IPS-15b (cell line): Measurements from ENCODE around the gene GCN1.
"Not testable (repeated sequence)": the region's sequence is repeated elsewhere in the genome, so short reads cannot be mapped to it uniquely, and the experiment has no call there.

Experiments
- H3K27me3 ChIP-seq: one replicate; pipeline ENCODE4 v1.6.1; 2013; ENCODE audit warnings: low read length; ENCODE audit not compliant: control insufficient read depth, insufficient read depth
- H3K36me3 ChIP-seq: one replicate; pipeline ENCODE4 v1.6.1; 2013; ENCODE audit warnings: low read length; ENCODE audit not compliant: control insufficient read depth, insufficient read depth
- H3K4me1 ChIP-seq: one replicate; pipeline ENCODE4 v1.6.1; 2013; ENCODE audit warnings: mild to moderate bottlenecking, low read length; ENCODE audit not compliant: control insufficient read depth, insufficient read depth
- H3K4me3 ChIP-seq: one replicate; pipeline ENCODE4 v1.5.1; 2013; ENCODE audit warnings: low read depth, low read length
- H3K9ac ChIP-seq: one replicate; pipeline ENCODE4 v1.6.1; 2013; ENCODE audit warnings: low read depth, mild to moderate bottlenecking, low read length
- H3K9me3 ChIP-seq: one replicate; pipeline ENCODE4 v1.6.1; 2013; ENCODE audit warnings: mild to moderate bottlenecking, low read length; ENCODE audit not compliant: control insufficient read depth, insufficient read depth

Gene GCN1

DNA sequence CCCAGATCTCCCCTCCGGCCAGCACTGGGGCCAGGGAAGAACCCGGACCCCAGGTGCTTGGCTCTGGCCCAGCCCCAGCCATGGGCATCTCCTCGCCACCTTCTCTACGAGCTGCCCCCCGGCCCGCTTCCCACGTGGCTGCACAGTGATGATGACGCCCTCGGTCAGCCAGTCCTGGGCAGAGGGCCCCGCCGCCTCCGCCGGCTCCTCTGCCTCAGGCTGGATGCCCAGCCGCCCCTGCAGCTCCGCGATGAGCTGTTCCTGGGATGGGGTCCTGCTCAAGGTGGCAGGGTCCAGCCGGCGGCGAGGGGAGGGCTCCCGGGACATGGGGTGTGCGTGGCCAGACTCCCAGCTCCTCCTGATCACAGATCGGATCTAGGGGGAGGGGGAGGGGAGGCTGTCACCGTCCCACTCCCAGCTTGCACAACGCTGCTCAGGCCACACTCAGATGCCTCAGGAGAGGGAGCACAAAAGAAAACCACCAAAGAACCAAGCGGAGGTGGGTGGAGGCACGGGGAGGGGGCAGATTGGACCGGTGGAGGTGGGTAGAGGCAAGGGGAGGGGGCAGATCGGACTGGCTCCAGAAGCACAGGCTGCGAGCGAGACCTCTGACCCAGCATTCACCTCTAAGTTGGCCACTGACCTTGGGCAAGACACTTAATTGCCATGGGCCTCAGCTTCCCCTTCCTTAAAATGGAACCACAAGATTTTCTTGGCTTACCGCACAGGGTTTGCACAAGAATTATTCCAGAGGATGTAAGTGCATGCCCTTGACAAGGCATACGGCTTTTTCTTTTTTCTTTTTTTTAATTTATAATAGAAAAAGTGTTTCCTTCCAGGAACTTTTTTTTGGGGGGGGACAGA, 22.5 kb upstream of the GCN1 start:
- Histone ChIP-seq H3K4me1 (no peaks in the 10 kb centered on the region), H3K9ac (no peak overlapping the region), H3K4me3 (no peak overlapping the region), H3K27me3 (no peaks in the 10 kb centered on the region), H3K9me3 (no peaks in the 10 kb centered on the region), H3K36me3 (peaks cover 64% of the 10 kb centered on the region)

DNA sequence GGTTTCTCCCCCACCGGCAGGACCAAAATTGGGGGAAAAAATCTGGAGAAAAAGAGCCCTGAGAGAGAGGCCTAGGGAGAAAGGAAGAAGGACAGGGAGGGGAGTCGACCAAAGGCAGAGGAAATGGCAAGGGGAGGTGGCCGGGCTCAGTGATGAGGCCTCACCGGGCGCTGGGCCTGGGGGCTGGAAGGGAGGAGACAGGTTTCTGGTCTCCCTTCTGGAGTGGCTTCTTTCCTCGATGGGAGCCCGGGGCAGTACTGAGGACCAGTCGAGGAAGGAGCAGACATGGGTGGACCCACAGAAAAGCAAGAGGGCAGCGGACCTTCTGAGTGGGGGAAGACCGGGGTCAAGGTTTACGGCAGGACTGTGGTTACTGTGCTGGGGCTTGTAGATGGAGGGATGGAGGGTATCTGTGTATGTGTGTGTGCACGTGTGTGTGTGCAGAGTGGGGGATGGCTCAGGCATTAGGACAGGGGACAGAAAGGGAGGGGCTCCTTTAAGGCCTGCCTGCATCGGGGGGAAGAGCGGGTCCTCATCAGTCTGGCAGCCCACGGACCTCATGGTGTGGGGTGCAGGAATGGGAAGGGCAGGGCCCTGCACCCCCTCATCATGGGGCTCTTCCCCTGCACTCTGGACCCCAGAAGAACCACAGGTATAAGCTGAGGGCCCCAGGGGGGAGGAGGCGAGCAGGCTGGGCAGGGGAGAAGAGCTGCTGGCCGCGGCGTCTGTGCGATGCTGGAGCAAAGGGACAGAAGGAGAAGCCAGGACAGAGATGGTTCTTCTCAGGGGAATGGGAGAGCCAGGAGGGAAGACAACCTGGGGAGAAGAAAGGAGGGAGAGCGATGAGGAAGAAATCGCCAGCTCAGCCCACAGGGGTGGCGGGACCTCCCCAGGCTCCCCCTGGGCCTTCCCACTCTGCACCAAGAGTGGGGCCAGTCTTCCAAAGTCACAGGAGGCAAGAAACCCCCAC, 21.5 kb upstream of the GCN1 start:
- Histone ChIP-seq H3K4me3 (no peak overlapping the region), H3K27me3 (no peaks in the 10 kb centered on the region), H3K36me3 (peaks cover 62% of the 10 kb centered on the region), H3K9me3 (no peaks in the 10 kb centered on the region), H3K9ac (no peak overlapping the region), H3K4me1 (no peaks in the 10 kb centered on the region)

DNA sequence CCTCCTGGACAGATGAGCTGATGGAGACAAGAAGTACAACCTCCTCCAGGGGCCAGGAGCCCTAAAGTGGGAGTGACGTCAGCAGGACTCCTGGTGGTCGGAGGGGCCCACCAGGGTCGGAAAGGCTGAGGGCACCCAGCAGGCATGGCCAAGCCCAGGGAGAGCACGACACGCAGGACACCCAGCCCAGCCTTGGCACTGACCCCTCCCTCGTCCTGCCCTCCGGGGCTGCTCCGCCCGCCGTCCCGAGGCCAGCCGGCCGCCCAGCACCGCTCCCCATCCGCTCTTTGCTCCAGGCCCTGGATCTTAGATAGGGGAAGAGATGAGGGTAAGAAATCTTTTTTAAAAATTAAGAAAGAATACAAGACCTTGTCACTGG, 20.8 kb upstream of the GCN1 start:
- Histone ChIP-seq H3K4me3 (no peak overlapping the region), H3K4me1 (no peaks in the 10 kb centered on the region), H3K9me3 (no peaks in the 10 kb centered on the region), H3K9ac (no peak overlapping the region), H3K27me3 (no peaks in the 10 kb centered on the region), H3K36me3 (peaks cover 63% of the 10 kb centered on the region)

DNA sequence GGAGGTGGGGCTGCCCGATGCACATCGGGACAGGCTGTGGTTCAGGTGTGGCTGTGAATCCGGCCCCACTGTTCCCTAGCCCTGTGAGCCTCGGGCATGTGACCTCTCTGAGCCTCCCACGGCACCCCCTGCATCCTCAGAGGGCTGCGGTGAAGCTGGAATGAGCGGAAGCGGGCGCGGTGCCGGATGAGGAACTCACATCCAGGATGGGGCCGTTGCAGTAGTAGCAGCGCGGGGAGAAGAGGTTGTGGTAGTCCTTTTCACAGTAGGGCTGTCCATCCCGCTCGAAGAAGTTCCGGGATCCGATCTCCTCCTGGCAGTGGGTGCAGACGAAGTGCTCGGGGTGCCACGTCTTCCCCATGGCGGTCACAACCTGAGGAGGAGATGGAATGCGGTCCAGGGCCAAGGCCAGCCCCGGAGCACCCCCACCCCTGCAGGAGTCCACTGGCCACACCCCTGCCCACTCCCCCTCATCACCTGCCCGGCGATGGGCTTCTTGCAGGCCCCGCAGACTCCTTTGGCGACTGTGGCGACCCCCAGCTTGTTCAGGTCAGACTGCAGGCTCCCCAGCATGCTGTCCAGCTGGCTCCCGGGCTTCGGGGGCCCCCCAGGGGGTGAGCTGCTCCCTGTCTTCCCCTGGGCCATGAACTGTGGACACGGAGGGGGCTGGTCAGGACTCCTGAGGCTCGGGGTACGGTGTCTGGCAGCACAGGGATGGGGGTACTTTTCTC, 20.3 kb upstream of the GCN1 start:
- no peaks in the 10 kb centered on the region for H3K27me3 ChIP-seq
- H3K9ac ChIP-seq = no peak overlapping the region
- H3K4me1 ChIP-seq = no peaks in the 10 kb centered on the region
- H3K4me3 ChIP-seq = no peak overlapping the region
- no peaks in the 10 kb centered on the region for H3K9me3 ChIP-seq
- peaks cover 62% of the 10 kb centered on the region for H3K36me3 ChIP-seq

DNA sequence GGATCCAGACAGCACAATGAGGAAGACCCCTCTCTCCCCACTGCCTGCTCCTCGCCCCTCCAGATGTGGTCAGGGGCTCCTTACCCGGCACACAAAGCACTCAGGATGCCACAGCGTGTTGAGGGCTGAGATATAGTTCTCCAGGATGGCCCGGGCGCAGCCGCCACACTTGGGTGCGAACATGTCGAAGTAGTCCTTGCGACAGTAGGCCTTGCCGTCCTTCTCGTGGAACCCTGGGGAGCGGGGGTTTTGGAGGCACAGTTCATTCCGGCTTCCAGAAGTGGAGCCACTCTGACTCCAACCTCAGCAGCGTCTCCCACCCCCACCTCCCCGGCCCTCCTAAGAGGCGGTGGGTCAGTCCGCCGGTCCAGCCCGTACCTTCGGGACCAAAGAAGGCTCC, 19.2 kb upstream of the GCN1 start:
- H3K27me3 ChIP-seq = no peaks in the 10 kb centered on the region
- no peak overlapping the region for H3K9ac ChIP-seq
- peaks cover 54% of the 10 kb centered on the region for H3K36me3 ChIP-seq
- no peaks in the 10 kb centered on the region for H3K4me1 ChIP-seq
- H3K9me3 ChIP-seq = no peaks in the 10 kb centered on the region
- H3K4me3 ChIP-seq = no peak overlapping the region

DNA sequence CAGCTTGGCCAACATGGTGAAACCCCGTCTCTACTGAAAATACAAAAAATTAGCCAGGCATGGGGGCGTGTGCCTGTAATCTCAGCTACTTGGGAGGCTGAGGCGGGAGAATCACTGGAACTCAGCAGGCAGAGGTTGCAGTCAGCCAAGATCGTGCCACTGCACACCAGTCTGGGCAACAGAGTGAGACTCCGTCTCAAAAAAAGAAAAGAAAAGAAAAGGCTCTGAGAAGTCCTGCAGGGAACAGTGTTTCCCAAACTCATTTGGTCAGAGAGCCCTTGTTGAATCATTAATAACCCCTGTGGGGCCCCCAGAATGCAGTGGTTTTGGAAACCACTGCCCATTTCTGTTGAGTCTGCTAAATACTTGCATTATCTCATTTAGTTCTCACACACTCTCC, 18.7 kb upstream of the GCN1 start:
- not testable (repeated sequence) for H3K4me3 ChIP-seq, H3K9me3 ChIP-seq, H3K27me3 ChIP-seq, H3K4me1 ChIP-seq, H3K9ac ChIP-seq
- H3K36me3 ChIP-seq = peaks cover 54% of the 10 kb centered on the region

DNA sequence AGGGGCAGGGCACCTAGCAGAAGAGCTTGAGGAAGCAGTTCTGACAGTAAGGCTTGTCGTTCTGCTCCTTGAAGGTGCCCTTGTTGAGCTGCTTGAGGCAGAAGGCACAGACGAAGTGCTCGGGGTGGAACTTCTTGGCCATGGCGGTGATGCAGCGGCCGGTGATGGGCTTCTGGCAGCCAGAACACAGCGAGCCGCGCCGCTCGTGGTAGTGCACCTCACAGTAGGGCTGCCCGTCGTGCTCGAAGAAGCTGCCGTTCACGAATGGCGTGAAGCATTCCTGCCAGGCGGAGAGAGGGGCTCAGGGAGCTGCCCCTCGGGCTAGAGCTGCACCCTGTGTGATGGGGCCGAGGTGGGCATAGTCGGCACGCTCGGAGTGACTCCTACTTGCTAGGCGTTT, 17.8 kb upstream of the GCN1 start:
- Histone ChIP-seq H3K36me3 (peaks cover 54% of the 10 kb centered on the region), H3K9ac (no peak overlapping the region), H3K27me3 (no peaks in the 10 kb centered on the region), H3K4me1 (no peaks in the 10 kb centered on the region), H3K4me3 (no peak overlapping the region), H3K9me3 (no peaks in the 10 kb centered on the region)

DNA sequence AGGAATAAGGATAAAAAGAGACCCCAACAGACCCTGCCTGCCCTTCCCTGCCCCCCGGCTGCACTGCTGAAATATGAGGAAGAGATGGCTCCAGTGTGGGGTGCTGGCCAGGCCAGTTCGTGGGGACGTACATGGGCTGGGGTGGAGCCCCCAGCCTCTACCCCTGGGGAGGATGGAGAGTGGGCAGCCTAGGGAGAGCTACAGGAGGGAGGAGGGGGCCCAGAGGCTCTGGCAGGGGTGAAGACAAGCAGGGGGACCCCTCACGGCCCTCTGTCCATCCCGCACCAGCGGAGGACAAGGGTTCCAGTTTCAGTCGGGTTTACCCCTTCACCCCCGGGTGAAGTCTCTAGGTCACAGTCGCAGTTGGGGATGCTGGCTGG, 17.4 kb upstream of the GCN1 start:
- H3K4me3 ChIP-seq = no peak overlapping the region
- no peak overlapping the region for H3K9ac ChIP-seq
- H3K36me3 ChIP-seq = peaks cover 50% of the 10 kb centered on the region
- no peaks in the 10 kb centered on the region for H3K27me3 ChIP-seq
- no peaks in the 10 kb centered on the region for H3K9me3 ChIP-seq
- no peaks in the 10 kb centered on the region for H3K4me1 ChIP-seq

DNA sequence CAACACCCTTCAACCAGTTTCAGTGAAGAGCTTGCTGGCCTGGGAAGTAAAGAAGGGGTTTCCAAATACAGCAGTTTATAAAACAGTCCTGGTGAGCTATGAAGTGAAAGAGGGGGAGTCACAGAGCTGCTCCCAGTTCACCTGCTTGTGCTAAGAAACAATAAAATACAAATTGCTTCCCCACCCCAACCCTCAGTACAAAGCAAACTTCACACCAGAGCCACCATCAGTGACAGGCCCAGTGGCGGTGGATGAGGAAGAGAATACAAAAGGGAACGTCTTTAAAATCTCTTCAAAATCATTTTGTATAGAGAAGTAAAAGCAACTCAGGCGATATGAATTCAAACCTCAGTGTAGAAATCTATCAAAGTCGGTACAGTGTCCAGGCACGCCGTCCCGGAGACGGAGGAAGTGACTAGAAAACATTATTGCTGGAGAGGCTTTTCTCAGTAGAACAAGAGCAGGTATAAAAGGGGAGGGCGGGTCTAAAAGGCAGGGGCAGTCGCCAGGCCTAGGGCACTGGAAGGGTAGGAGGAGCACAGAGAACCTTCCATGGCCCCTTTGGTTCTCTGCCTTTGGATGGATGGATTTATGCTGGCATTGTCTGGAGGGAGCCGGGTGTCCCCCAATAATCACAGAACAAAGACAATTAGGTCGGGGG, 16.9 kb upstream of the GCN1 start:
- peaks cover 48% of the 10 kb centered on the region for H3K36me3 ChIP-seq
- no peaks in the 10 kb centered on the region for H3K4me1 ChIP-seq
- H3K4me3 ChIP-seq = no peak overlapping the region
- H3K27me3 ChIP-seq = no peaks in the 10 kb centered on the region
- no peak overlapping the region for H3K9ac ChIP-seq
- no peaks in the 10 kb centered on the region for H3K9me3 ChIP-seq

DNA sequence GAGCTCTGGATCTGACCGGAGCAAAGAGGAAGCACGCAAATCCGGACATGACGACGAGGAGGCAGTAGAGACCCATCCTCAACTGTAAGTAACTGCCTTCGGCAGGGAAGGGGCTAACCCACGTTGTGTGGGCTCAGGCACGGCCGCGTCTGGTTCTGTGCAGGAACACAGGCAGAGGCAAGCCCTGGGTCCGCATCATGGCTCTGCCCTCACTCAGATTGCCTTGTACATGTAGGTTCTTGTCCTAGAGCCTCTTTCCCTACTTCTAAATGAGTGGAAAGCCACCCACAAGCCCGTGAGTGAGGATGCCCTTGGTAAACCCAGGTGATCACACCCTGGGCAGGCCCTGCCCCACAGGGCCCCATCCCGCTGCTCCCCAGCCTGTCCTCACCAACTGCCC, 15.3 kb upstream of the GCN1 start:
- no peak overlapping the region for H3K4me3 ChIP-seq
- H3K36me3 ChIP-seq = peaks cover 45% of the 10 kb centered on the region
- no peaks in the 10 kb centered on the region for H3K4me1 ChIP-seq
- H3K9me3 ChIP-seq = no peaks in the 10 kb centered on the region
- H3K9ac ChIP-seq = no peak overlapping the region
- no peaks in the 10 kb centered on the region for H3K27me3 ChIP-seq

DNA sequence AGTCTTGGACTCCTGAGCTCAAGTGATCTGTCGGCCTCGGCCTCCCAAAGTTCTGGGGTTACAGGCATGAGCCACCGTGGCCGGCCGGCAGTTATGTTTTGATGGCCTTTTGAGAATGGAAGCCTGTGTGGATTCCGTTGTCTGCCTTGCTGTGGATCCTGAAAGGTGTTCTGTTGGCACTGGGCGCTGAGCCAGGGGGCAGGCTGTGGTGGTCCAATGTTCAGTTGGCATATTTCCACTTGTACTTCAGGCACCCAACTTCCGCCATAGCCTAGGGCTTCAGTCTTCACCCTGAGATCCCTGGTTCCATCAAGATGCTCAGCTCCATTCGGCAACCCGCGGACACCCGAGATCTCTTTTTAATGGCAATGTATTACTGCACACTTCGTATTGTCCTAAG, 12.7 kb upstream of the GCN1 start:
- Histone ChIP-seq H3K36me3 (peaks cover 20% of the 10 kb centered on the region), H3K4me3 (no peak overlapping the region), H3K4me1 (no peaks in the 10 kb centered on the region), H3K9ac (no peak overlapping the region), H3K27me3 (no peaks in the 10 kb centered on the region), H3K9me3 (no peaks in the 10 kb centered on the region)
